Stimulated activated CD4-positive, alpha-beta T cell treated with anti-CD3 and anti-CD28 coated beads, Interleukin-1b, Interleukin-23, amount 100 ng/mL, for 4 hours (primary cell): Measurements from ENCODE around the gene RORB.
"Not testable (repeated sequence)": the region's sequence is repeated elsewhere in the genome, so short reads cannot be mapped to it uniquely, and the experiment has no call there.

ENCODE experiments used
- DNase-seq, 2 donors: peaks; one replicate each; pipeline ENCODE4 v3.0.0-alpha.2; 2020; ENCODE audit warnings: low read depth in 2 of 2

Gene RORB

DNA sequence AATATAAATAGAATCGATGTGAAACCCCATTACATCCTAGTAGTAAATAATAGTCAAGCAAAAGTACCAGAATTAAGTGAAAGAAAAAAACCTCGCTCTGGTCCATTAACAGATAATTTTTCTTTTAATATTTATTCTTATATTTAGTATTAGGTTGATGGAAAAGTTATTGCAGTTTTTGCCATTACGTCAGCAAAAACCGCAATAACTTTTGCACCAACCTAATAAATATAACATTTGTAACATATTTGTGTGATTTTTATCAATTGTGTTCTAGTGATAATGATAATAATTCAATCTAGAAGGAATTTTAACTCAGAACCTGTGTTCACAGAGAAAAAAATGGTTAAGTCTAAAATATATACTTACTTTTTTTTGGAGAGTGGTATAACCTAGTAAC lies 16.1 kb downstream of the RORB start:
- no peak for DNase-seq

DNA sequence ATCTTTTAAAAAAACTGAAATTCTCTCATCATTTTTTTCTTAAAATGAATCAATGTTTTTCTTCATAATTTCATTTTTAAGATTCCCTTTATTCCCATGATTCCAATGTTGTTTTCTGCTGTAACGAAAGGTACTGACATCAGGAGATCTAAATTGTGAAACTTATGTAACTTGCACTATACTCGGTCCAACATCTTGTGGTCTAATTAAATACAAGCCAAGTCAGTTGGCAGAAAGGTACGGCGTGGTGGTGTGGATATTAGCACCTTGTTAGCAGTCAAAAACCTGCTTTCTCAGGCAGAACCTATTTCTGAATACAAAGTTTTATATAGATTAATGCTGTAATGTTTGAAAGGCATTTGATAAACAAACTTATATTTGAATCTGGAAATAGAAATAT lies 20.1 kb downstream of the RORB start:
- DNase-seq, result no peak

DNA sequence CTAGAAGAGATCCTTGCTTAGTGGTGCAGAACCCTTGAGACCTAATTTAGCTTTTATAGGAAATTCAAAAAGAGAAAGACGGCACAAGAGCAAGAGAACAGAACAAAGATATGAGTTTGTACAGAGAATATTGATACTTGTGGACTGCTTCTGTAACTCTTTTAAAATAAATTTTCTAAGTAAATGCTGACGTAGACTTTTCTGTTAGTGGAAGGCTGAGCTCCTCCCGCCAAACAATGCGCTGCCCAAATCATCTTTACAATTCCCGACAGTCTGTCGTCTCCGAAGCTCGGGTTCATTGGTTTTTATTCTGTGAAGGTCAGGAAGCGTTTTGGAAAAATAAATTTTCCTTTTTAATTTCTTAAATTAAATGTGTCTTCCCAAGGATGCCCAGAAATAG lies 22.3 kb downstream of the RORB start:
- no peak for DNase-seq

DNA sequence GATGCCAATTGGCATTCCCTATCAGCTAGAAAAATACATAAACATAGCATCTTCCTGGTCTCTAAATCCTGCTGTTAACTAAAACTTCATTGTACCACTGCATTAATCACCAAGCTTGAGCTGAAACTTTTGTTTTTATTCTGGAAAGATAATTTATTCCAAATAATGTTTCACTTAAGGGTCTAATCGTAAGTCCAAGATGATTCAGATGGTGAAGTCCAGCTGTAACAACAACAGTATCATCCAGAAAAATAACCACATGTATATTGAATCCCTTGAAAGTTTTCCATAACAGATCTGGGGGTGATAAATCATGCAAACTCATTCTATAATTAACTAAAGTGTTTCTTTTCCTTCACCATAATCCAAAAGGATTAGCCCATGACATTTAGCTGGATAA lies 23.9 kb downstream of the RORB start:
- DNase-seq, result no peak

DNA sequence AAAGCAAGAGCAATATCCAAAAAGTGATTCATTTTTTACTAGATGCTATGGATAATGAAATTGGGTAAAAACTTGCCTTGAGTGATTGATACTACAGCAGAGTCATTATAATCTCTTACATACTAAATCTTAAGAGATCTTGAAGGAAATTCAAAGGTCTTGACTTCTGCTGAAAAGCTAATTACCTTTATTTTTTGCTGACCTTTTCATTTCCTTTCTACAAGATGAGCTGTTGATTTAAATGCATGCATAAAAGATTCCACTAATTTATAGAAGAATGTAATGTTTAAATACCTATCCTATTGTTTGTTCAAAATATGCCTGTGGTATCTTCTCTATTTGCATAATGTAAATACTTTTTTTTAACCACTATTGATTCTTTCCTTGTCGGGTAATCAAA lies 27.2 kb downstream of the RORB start:
- no peak for DNase-seq

DNA sequence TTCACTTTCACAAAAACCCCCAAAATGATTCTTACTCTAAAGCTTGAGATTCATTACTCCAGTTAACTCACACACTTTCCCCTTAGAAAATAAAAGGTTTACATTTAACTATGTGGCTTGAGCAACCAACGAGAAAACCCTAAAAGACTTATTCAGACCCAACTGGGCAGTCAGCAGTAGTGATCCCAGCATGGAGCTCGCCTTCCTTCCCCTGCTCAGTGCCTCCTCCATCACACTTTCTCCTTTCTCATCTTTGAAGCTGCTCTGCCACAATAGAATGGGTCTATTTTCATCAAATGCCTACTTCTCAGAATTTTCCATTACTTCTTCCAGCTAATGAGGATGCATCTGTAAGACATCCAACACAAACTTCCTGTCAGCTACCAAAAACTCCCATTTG lies 29.1 kb downstream of the RORB start:
- no peak for DNase-seq

DNA sequence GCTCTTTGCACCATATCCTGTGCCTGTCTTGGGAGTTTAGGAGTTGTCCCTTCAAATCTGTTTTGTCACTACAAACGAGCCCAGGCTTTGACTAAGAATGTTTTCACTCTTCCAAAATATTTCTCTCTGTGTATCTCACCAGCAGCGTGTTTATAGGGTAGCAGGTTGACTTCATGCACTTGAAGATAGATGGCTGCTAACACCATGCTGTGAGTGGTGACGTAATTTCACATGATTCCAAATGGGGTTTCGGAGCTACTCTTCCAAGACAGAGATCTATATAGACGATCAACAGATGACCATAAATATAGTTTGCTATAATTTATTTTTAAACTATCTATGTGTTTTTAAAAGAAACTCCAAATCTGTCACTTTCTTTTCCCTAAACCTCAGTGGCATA lies 30.6 kb downstream of the RORB start:
- DNase-seq, result no peak

DNA sequence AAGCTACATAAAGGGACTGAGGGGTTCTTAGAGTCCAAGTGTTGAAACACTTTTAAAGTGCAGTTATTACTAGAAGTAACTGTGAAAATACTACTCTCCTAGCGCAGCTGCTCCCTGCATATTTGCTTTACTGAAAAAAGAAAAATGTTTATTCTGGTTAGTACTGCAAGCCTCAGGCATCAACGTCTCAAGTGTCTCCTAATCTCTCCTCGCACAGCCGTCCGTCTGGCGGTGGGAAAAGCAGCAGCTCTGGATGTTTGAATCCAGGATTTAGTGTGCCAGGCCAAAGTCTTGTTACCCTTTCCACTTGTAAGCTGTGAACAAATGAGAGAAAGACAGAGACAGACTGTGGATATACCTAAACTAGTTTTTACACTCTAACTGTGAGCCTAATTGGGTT lies 31.1 kb downstream of the RORB start:
- no peak for DNase-seq

DNA sequence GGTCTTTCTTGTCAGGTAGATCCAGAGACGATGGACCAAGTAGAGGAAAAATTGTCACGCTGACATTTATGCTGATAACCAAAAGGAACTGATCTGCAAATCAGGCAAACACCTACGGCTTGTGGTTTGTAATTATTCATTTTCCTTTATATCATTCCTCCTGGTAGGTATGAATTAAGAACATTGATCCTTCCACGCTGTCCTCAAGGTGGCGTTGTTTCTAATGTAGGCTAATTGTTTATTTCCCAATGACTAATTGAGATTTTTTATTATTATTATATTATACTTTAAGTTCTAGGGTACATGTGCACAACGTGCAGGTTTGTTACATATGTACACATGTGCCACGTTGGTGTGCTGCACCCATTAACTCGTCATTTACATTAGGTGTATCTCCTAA lies 33.3 kb downstream of the RORB start:
- DNase-seq, result not testable (repeated sequence)

DNA sequence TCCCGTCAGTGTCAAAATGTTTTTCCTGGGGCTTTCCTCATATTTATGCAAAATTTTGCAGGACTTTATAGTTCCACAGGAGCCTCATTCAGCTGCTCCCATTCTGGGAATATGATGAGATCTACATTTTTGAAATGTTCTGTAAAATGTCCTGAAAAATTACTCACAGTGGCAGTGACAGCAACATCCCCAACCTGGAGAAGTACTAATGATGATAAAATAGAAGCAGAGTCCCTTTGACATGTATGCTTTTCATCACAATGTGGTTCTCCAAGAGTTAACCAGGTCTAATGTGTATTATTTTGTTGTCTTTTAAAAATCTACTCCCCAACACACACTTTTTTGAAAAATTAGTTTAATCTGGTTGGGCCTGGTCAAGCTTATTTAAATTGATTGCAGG lies 36.1 kb downstream of the RORB start:
- DNase-seq, result no peak

DNA sequence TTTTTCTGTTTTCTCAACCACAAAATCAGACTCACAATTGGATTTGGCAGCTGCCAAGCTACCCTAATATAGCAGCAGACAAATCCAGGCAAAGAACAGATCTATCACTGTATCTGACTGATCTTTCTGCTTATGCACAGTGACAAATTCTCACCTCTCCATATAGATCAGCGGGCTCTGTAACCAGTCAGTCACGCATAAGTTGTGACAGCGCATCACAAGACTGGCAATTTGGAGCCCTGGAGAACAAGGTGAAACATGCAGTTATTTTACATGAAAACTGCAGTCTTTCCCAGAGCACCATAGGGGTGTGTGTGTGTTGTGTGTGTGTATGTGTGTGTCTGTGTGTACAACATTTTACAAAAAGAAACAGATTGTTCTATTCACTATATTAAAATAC lies 37.7 kb downstream of the RORB start:
- DNase-seq, result no peak

DNA sequence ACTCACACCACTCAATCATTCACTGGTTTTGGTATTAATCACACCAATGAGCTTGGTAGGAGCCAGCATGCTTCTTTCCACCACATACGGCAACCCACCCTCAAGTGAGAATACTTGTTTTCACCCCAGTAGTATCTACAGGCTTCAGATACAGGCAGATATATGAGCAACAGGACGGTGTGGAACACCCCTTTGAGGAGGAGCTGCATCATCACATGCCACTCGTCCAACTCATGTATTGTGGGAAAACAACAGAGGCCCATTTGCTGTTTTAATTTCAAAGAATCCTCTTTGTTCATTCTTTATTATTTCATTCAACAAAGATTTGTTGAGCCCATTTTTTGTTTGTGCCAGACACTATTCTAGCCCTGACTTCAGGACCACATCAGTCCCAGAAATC lies 46.0 kb downstream of the RORB start:
- DNase-seq, result no peak

DNA sequence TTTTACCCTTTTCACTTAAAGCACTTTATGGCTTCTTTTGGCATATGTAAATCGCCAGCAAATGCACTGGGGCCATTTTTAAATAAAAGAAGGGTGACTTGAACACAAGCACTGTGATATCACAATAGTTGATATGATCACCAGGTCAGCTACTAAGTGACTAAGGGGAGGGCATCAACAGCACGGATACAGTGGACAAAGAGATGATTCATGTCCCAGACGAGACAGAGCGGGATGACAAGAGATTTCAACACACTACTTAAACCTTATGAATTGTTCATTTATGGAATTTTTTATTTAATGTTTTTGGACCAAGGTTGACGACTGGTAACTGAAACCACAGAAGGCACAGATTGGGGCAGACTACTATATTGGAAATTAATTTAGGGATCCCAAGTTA lies 54.1 kb downstream of the RORB start:
- no peak for DNase-seq

DNA sequence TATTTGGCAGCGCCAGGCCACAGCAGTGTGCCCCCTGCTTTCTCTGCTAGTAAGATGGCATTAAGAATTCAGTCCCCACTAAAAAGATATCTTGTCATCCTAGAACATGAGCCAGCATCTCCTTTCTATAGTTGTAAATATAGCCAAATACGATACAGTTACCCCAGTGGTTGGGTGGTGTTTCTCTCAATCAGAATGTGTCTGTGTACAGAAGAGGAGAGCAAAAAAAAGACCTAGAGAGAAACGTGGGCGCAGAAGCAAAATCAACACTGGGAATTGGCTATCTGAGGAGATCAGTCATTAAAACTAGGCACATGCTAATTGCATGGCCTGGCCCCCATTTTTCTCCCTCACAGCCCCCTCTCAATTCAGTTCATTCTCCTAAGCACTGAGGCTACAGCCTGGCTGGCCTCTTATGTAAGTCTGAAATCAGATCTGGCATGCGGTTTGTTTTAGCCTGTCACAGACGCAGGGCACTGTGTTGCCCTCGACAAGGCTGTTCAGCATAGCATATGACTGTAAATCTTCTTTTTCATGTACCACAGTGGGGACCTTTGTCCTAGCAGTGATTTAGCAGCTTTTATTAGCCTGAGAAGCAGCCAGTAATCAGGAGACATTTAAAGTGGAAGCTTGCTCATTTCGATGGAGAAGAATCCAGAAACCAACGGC lies 57.8 kb downstream of the RORB start:
- DNase-seq, result no peak

DNA sequence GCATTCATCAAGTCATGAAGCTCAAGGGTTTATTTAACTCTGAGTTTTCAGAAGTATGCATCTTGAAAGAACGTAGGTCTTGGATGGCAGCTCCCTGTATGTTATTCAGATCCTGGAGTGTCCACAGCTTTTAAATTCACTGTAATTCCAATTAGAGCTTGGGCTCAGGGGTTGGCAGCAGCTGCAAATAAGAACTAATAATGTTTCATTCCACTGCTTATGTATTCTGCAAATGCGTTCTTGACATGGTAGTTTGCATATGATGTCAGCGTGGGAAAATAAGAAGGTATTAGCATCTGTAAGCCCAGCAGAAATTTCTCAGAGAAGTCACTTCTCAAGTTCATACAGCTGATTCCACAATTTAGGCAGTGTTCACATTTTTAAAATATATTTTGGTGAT lies 58.4 kb downstream of the RORB start:
- DNase-seq, result no peak

DNA sequence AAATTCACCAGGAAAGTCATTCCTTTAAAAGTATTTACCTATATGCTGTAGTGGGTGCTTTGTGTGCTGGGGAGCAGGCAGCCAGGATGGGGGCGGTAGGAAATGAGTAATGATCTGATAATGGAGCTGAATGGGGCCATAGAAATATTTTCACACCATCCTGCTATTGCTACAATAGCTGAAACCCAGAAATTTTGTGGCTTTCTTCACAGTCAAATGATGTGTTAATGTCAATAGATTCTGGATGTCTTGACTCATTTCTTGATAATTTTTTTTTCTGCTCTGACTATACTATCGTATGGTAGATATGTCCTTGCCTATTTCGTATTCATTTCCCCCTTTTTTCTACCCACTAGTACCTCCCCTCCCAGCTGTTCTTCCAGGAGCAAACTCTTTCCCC lies 59.5 kb downstream of the RORB start:
- no peak for DNase-seq

DNA sequence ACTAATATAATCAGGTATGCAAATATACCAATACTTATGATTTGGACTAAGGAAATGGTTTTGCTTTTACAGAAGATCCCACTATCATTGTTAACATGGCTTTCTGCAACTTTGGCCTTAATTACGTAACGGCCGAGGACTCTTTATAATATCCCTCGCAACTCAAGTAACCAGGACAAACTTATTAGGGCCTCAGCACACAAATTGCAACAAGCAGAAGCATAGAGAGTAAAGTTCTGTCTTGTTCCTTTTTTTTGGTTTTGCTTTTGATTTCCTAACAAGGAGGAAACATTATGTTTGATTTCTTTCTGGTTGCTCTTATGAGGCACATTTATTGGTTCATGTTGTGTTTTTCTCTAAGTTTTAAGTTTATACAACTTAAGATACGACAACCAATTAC lies 60.4 kb downstream of the RORB start:
- DNase-seq, result no peak

DNA sequence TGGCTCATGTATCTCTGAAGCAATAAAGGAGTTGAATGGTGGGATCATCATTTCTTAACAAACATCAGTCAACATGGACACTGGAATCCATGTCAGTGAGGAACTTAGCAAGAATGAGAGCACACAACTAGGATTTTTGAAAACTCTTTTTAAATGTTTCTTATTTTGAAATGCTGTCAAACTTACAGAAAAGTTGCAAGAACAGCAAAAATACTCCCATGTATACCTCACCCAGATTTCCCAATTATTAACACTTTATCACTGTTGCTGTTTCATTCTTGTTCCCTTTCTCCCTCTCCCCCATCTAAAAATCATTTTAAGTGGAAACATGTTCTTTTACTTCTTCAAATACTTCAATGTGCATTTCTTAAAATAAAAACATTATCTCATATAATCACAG lies 65.5 kb downstream of the RORB start:
- no peak for DNase-seq

DNA sequence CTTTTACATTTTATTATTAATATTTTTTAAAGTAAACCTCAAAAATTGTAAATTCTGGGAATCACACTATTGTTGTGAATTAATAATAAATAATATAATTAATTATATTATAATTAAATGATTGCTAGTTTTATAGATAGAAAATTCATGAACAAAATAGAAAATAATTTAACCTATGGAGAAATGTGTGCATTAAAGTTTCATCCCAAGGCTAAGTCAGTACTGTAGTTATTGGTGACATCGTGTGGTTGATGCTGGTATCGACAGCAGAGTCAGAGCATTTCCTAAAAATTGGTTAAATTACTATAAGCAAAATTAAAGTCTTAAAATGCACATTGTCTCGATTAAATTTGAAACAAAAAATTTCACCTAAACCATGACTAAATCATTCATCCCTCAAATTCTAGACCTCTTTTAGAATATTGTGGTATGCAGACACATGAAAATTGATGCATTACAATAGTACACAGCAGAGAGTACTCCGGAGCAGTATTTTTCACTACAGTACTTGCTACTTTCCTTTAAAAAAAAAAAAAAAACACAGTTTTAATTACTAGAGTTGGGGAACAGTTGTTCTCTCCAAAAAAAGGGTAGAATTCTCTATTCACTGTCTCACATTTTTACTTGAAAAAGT lies 73.9 kb downstream of the RORB start:
- no peak for DNase-seq

DNA sequence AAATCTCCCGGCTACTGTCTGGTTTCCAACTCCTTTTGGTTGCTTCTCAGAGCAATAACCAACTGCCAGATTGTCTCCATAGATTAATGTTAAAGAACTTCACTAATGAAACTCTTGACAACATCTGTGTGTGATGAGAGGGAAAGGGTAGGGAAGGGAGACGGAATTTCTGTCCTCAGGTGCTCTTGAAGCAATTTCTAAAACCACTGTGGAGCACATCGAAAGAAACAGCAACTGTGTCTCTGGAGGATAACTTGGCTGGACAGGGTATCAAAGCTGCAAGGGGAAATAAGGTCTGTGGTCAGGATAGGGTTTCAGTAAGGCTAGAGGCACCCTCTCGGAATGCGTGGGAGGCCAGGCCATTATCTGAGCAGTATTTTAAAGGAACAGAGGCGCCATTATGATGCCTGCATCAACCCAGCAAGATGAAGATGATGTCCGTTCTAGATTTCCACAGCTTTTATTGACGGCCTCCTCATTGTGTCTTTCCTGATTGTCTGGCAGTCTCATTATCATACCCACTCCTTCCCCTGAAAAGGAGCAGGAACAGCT lies 76.6 kb downstream of the RORB start:
- DNase-seq, result no peak

DNA sequence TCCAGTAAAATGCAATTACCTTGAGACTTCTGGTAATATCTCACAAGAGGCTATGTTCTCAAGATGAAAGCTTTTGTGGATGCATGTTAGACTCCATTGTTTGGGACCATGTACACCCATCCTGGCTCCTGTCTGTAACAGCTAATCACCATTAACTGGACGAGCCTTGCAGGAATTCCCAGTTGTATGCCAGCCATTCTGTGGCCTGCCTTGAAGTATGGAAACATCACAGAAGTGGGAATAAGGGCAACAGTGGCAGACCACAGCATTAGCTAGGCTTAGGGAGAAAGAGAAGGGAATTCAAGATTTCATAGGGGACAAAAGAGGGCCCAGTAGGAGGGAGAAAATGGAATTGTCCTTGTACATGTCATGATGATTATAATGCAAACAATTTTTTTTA lies 79.0 kb downstream of the RORB start:
- no peak for DNase-seq

DNA sequence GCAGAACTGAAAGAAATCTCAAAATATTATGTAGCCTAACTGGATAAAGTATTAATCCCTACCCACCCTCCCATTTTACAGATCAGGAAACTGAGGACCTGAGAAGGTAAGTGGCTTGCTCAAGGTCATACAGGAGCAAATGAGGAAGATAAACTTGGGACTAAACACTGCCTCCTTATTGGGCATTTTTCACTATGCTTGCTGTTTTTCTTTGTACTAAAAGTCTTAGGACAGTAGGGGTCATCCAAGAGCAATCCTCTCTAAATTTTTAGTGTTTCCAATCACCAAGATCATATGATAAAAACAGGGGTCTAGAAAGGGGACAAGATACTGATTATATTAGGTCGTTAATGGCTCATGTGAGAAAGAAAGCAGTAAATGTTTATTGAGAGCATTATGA lies 80.8 kb downstream of the RORB start:
- DNase-seq, result no peak

DNA sequence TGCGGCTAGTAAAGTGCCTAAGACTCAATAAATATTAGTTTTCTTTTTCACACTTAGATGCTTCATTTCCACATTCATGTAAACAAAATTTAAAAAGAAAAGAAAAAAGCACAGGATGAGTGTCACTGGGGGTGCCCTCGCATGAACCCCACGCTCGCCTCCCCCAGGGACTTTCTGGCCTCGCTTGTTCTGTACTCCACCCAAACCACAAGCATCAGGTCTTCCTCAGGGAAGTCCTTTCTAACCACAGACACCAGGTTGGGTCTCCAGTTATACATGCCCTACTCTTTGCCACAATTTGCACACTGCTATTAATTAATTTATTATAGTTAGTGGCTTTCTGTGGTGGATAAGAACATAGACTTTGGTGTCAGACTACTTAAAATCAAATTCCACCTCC lies 92.4 kb downstream of the RORB start:
- no peak for DNase-seq

DNA sequence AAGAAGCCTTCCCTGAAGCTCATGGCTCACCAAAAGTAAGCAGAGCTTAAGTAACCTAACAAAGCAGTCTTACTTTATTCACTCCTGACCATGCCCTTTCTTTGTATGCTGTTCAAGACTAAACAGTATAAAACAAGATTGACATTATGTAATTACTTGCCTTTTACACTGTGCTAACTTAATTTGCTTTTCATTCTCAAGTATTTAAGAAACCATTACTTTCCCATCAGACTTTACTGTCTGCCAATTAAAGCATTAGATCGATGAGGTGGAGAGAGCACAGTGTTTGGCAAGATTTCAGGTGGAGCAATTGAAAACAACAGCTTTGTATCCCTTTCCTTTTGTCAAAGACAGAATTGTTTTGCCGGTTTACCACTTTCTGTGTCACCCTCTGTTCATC lies 98.2 kb downstream of the RORB start:
- DNase-seq, result no peak
